GM23338 (cell line): ENCODE data around the gene TECPR2. TPM values are rescaled to one million over a fixed set of nuclear protein-coding genes. Genes with fewer than 3 reads are reported as not detected.

Source experiments
- ATAC-seq: fragments of 200-7000 bp; cut with Tn5 transposase; 3 replicates; pipeline ENCODE4 v1.9.1; 2020
- DNase-seq: peaks from one replicate; pipeline ENCODE4 v3.0.0-alpha.2; 2015; ENCODE audit warnings: low spot score
- H2AFZ ChIP-seq: fragments of 200-600 bp; sonication (generic); 2 replicates; pipeline ENCODE4 v1.8.0; 2016; ENCODE audit warnings: antibody characterized with exemption, mild to moderate bottlenecking, moderate library complexity
- H3F3A ChIP-seq: fragments of 200-600 bp; sonication (generic); replicated peaks from 2 replicates; pipeline ENCODE4 v1.8.0; 2017; ENCODE audit warnings: antibody characterized with exemption, mixed run types, low read depth
- H3K27ac ChIP-seq: fragments of 200-600 bp; sonication (generic); 2 replicates; pipeline ENCODE4 v1.6.1; 2016; ENCODE audit warnings: low read depth
- H3K27me3 ChIP-seq: fragments of 200-600 bp; sonication (generic); 2 replicates; pipeline ENCODE4 v1.8.0; 2016; ENCODE audit warnings: mild to moderate bottlenecking, mixed run types, moderate library complexity; ENCODE audit not compliant: insufficient read depth
- H3K36me3 ChIP-seq: fragments of 200-600 bp; sonication (generic); 2 replicates; pipeline ENCODE4 v1.8.0; 2016; ENCODE audit warnings: mild to moderate bottlenecking; ENCODE audit not compliant: insufficient read depth
- H3K4me1 ChIP-seq: fragments of 200-600 bp; sonication (generic); 2 replicates; pipeline ENCODE4 v1.8.0; 2016; ENCODE audit warnings: mild to moderate bottlenecking, moderate library complexity; ENCODE audit not compliant: insufficient read depth
- H3K4me2 ChIP-seq: fragments of 200-600 bp; sonication (generic); 2 replicates; pipeline ENCODE4 v1.7.1; 2017; ENCODE audit warnings: mixed run types
- H3K4me3 ChIP-seq: fragments of 200-600 bp; sonication (generic); 2 replicates; pipeline ENCODE4 v1.6.1; 2016; ENCODE audit warnings: mixed run types
- H3K79me2 ChIP-seq: fragments of 200-600 bp; sonication (generic); replicated peaks from 2 replicates; pipeline ENCODE4 v1.8.0; 2017; ENCODE audit warnings: mild to moderate bottlenecking; ENCODE audit not compliant: insufficient read depth
- H3K9me2 ChIP-seq: fragments of 200-600 bp; sonication (generic); 2 replicates; pipeline ENCODE4 v1.8.0; 2017; ENCODE audit not compliant: insufficient read depth
- H4K20me1 ChIP-seq: fragments of 200-600 bp; sonication (generic); replicated peaks from 2 replicates; pipeline ENCODE4 v1.8.0; 2017; ENCODE audit warnings: mild to moderate bottlenecking; ENCODE audit not compliant: insufficient read depth
- H3K27ac Mint-ChIP-seq: 2 replicates; pipeline ENCODE4 v1.8.0; 2020; ENCODE audit warnings: inconsistent platforms, mild to moderate bottlenecking, moderate library complexity, mixed read lengths
- H3K27me3 Mint-ChIP-seq: 3 replicates; pipeline ENCODE4 v1.8.0; 2022; ENCODE audit warnings: low read depth, mild to moderate bottlenecking, moderate library complexity, mixed read lengths, inconsistent platforms; ENCODE audit not compliant: insufficient read depth, poor library complexity
- H3K36me3 Mint-ChIP-seq: 3 replicates; pipeline ENCODE4 v1.8.0; 2021; ENCODE audit warnings: low read depth, mild to moderate bottlenecking, inconsistent platforms, moderate library complexity, mixed read lengths
- H3K4me1 Mint-ChIP-seq: 3 replicates; pipeline ENCODE4 v1.8.0; 2020; ENCODE audit warnings: mild to moderate bottlenecking, inconsistent platforms, mixed read lengths
- H3K4me3 Mint-ChIP-seq: 3 replicates; pipeline ENCODE4 v1.8.0; 2021; ENCODE audit warnings: moderate library complexity, mild to moderate bottlenecking, inconsistent platforms, mixed read lengths
- H3K9me3 Mint-ChIP-seq: 3 replicates; pipeline ENCODE4 v1.8.0; 2020; ENCODE audit warnings: moderate library complexity, mild to moderate bottlenecking, inconsistent platforms, mixed read lengths
- CREB1 ChIP-seq: fragments of 250-450 bp; sonication (Bioruptor Pico); IDR thresholded peaks from 2 replicates; pipeline ENCODE4 v1.5.0; 2020; ENCODE audit warnings: low read depth, mild to moderate bottlenecking, moderate library complexity
- CTCF ChIP-seq, 2 experiments: fragments of 200-600 bp in 1 of 2; sonication (generic) in 1 of 2; conservative IDR thresholded peaks; 2 replicates each; pipeline versions ENCODE4 v1.5.1 to v1.6.1; 2016 to 2017; ENCODE audit warnings: antibody characterized with exemption in 2 of 2, low read depth in 2 of 2, mild to moderate bottlenecking in 2 of 2, moderate library complexity in 1 of 2
- ETS1 ChIP-seq: IDR thresholded peaks from 2 replicates; pipeline ENCODE4 v1.6.1; 2016; ENCODE audit warnings: antibody characterized with exemption
- EZH2 ChIP-seq: fragments of 200-600 bp; sonication (generic); IDR thresholded peaks from one replicate; pipeline ENCODE4 v1.8.0; 2017; ENCODE audit warnings: antibody characterized with exemption, mild to moderate bottlenecking, low read depth; ENCODE audit not compliant: unreplicated experiment
- EZH2phosphoT487 ChIP-seq: fragments of 200-600 bp; sonication (generic); IDR thresholded peaks from one replicate; pipeline ENCODE4 v1.8.1; 2018; ENCODE audit warnings: antibody characterized with exemption; ENCODE audit not compliant: unreplicated experiment
- JUNB ChIP-seq: IDR thresholded peaks from one replicate; pipeline ENCODE4 v1.6.1; 2016; ENCODE audit warnings: antibody characterized with exemption; ENCODE audit not compliant: unreplicated experiment
- NANOG ChIP-seq: IDR thresholded peaks from 2 replicates; pipeline ENCODE4 v1.6.1; 2016; ENCODE audit warnings: antibody characterized with exemption, borderline replicate concordance
- POLR2AphosphoS5 ChIP-seq: IDR thresholded peaks from 2 replicates; pipeline ENCODE4 v1.6.1; 2016; ENCODE audit warnings: antibody characterized with exemption, low read depth
- REST ChIP-seq: IDR thresholded peaks from one replicate; pipeline ENCODE4 v1.6.1; 2018; ENCODE audit warnings: antibody characterized with exemption; ENCODE audit not compliant: unreplicated experiment
- STAT1 ChIP-seq: IDR thresholded peaks from one replicate; pipeline ENCODE4 v1.6.1; 2016; ENCODE audit warnings: antibody characterized with exemption; ENCODE audit not compliant: unreplicated experiment
- ZNF114 ChIP-seq: fragments of 250-450 bp; sonication (Bioruptor Pico); IDR thresholded peaks from 2 replicates; pipeline ENCODE4 v1.5.0; 2020; ENCODE audit warnings: mild to moderate bottlenecking, moderate library complexity
- ZNF331 ChIP-seq: fragments of 250-450 bp; sonication (Bioruptor Pico); IDR thresholded peaks from 2 replicates; pipeline ENCODE4 v1.5.0; 2020; ENCODE audit warnings: low read depth, mild to moderate bottlenecking, moderate library complexity
- ZNF462 ChIP-seq: fragments of 250-450 bp; sonication (Bioruptor Pico); IDR thresholded peaks from 2 replicates; pipeline ENCODE4 v1.5.0; 2020; ENCODE audit warnings: mild to moderate bottlenecking, moderate library complexity
- polyA plus RNA-seq: library from polyadenylated mRNA; unstranded; fragments of >200 nt; fragmentation: Nextera tagmentation; extraction: Ambion mirVana; gene quantifications from 2 replicates; pipeline ENCODE4 v1.2.1, GENCODE V29; 2016
- total RNA-seq: library from RNA; depleted of rRNA; stranded (reverse); fragments of >200 nt; shearing (Covaris generic); gene quantifications from 2 replicates; pipeline ENCODE4 v1.2.3, GENCODE V29; 2014

The TECPR2 gene
- total and polyA plus RNA-seq, 2 experiments from 2014 or later = 4.8 to 20.5 TPM

GRCh38 chr14:102462391-102462790 is 99.7 kb downstream of the TECPR2 start:
- TF ChIP-seq ZNF331 = no peak
- no peak for TF ChIP-seq ETS1
- TF ChIP-seq ZNF114 (CRISPR knock-in tag) = no peak
- no peak for TF ChIP-seq JUNB
- TF ChIP-seq STAT1 = no peak
- TF ChIP-seq CTCF (conservative IDR thresholded peaks at IDR 0.05; ENCODE audit: low read depth in 2 of 2) = no peak
- TF ChIP-seq NANOG = no peak
- TF ChIP-seq CREB1 = no peak
- TF ChIP-seq REST = no peak
- TF ChIP-seq ZNF462 (CRISPR knock-in tag) = no peak
- no peak for TF ChIP-seq EZH2
- TF ChIP-seq EZH2phosphoT487 = no peak
- no peak for TF ChIP-seq POLR2AphosphoS5
- Mint-ChIP-seq H3K36me3 (peaks cover 5% of the 10 kb centered on the region; the same call in 2 of the 3 replicates), H3K27ac (no peak overlapping the region), H3K4me3 (no peak overlapping the region), H3K4me1 (no peaks in the 10 kb centered on the region), H3K27me3 (peaks cover 2% of the 10 kb centered on the region), H3K9me3 (no peaks in the 10 kb centered on the region)
- Histone ChIP-seq H3K79me2 (no peaks in the 10 kb centered on the region), H3K27ac (no peak overlapping the region), H3K9me2 (0 out of 2 replicates have a peak, but pooled peaks cover 3% of the 10 kb centered on the region), H2AFZ (no peak overlapping the region), H3K4me1 (no peaks in the 10 kb centered on the region), H3K4me2 (no peak overlapping the region), H3F3A (no peaks in the 10 kb centered on the region), H4K20me1 (0 out of 2 replicates have a peak, but pooled peaks cover 3% of the 10 kb centered on the region), H3K36me3 (no peaks in the 10 kb centered on the region; the same call in 1 of the 2 replicates), H3K27me3 (no peaks in the 10 kb centered on the region), H3K4me3 (no peak overlapping the region)
- DNase-seq (no peak), ATAC-seq (no peak)
